H1 (cell line): ENCODE data around the gene ATP6AP1.

Source experiments
- CBX5 ChIP-seq: fragments of 300-800, 300-1000 bp; sonication (generic); IDR thresholded peaks from 2 replicates; pipeline ENCODE4 v1.7.1; 2016; ENCODE audit warnings: antibody characterized with exemption, low read length, low read depth
- CEBPB ChIP-seq: IDR thresholded peaks from 2 replicates; pipeline ENCODE4 v1.6.1; 2012; ENCODE audit warnings: low read depth, low read length
- EGR1 ChIP-seq: IDR thresholded peaks from 2 replicates; pipeline ENCODE4 v1.6.1; 2011; ENCODE audit warnings: low read depth, low read length, borderline replicate concordance
- EZH2 ChIP-seq: fragments of 200-600 bp; sonication (generic); IDR thresholded peaks from 2 replicates; pipeline ENCODE4 v1.7.1; 2012; ENCODE audit warnings: low read depth, mild to moderate bottlenecking, moderate library complexity, low read length, inconsistent platforms; ENCODE audit not compliant: severe bottlenecking
- GTF2F1 ChIP-seq: IDR thresholded peaks from 2 replicates; pipeline ENCODE4 v1.6.1; 2012; ENCODE audit warnings: low read depth, low read length, improper control_type of control experiment, borderline replicate concordance
- POLR2A ChIP-seq, 2 experiments: IDR thresholded peaks; 1 replicate in 1 of 2; 2 replicates in 1 of 2; pipeline ENCODE4 v1.6.1; 2011; ENCODE audit warnings: low read depth in 2 of 2, low read length in 2 of 2, mild to moderate bottlenecking in 2 of 2; ENCODE audit errors: control extremely low read depth in 1 of 2
- SP1 ChIP-seq: IDR thresholded peaks from 2 replicates; pipeline ENCODE4 v1.6.1; 2011; ENCODE audit warnings: low read depth, low read length
- TEAD4 ChIP-seq: IDR thresholded peaks from 2 replicates; pipeline ENCODE4 v1.6.1; 2012; ENCODE audit warnings: low read depth, low read length, inconsistent platforms, mixed read lengths
- TF ChIP-seq, protein P1 (sequence below): IDR thresholded peaks from 2 replicates; pipeline ENCODE4 v1.6.1; 2012; ENCODE audit warnings: inconsistent platforms
- TF ChIP-seq, protein P2 (sequence below): IDR thresholded peaks from 2 replicates; pipeline ENCODE4 v1.6.1; 2011; ENCODE audit warnings: low read depth, mild to moderate bottlenecking, low read length; ENCODE audit not compliant: insufficient read depth
- TF ChIP-seq, protein P3 (sequence below): IDR thresholded peaks from 2 replicates; pipeline ENCODE4 v1.6.1; 2011; ENCODE audit warnings: low read length, improper control_type of control experiment
- TF ChIP-seq, protein P4 (sequence below), 3 experiments: IDR thresholded peaks; 1 replicate in 2 of 3; 2 replicates in 1 of 3; pipeline versions ENCODE4 v1.5.1 to v1.6.1; 2011; ENCODE audit warnings: low read length in 3 of 3, mild to moderate bottlenecking in 3 of 3, inconsistent platforms in 2 of 3, low read depth in 1 of 3, moderate library complexity in 1 of 3; ENCODE audit not compliant: insufficient read depth in 1 of 3; ENCODE audit errors: control extremely low read depth in 1 of 3
- TF ChIP-seq, protein P5 (sequence below): IDR thresholded peaks from 2 replicates; pipeline ENCODE4 v1.6.1; 2012; ENCODE audit warnings: low read length, inconsistent platforms

DNA sequence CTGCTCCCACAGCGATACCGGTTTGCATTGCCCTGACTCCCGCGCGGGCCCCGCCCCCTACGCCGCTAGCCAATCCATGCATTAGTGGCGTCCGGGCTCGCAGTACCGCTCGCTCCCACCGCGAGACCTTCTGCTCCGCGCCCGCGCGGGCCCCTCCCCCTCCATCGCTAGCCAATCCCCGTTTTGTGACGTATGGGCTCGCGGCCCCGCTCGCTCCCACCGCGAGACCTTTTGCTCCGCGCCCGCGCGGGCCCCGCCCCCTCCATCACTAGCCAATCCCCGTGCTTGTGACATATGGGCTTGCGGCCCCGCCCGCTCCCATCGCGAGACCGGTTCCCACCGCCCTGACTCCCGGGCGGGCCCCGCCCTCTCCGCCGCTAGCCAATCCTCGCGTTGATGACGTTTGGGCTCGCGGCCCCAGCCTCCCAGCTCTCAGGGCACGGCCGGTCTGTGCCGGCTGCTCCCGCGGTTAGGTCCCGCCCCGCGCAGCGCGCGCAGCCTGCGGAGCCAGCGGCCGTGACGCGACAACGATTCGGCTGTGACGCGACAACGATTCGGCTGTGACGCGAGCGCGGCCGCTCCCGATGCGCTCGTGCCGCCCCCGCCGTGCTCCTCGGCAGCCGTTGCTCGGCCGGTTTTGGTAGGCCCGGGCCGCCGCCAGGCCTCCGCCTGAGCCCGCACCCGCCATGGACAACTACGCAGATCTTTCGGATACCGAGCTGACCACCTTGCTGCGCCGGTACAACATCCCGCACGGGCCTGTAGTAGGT, 49.5 kb upstream of the ATP6AP1 start, which contains the start of gene EMD:
- TF ChIP-seq SP1 = peak; percentile 16; the same call in 1 of the 2 replicates
- TF ChIP-seq, protein P1, sequence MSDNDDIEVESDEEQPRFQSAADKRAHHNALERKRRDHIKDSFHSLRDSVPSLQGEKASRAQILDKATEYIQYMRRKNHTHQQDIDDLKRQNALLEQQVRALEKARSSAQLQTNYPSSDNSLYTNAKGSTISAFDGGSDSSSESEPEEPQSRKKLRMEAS = peak; percentile 34; the same call in 1 of the 2 replicates
- TF ChIP-seq, protein P2, sequence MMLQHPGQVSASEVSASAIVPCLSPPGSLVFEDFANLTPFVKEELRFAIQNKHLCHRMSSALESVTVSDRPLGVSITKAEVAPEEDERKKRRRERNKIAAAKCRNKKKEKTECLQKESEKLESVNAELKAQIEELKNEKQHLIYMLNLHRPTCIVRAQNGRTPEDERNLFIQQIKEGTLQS = no peak
- TF ChIP-seq, protein P3, sequence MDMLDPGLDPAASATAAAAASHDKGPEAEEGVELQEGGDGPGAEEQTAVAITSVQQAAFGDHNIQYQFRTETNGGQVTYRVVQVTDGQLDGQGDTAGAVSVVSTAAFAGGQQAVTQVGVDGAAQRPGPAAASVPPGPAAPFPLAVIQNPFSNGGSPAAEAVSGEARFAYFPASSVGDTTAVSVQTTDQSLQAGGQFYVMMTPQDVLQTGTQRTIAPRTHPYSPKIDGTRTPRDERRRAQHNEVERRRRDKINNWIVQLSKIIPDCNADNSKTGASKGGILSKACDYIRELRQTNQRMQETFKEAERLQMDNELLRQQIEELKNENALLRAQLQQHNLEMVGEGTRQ = no peak
- peak in 1 of 2 experiments; percentile 40; a peak in 1 of 3 replicates for TF ChIP-seq POLR2A (IDR thresholded peaks at IDR 0.05; ENCODE audit: control extremely low read depth in 1 of 2, low read depth in 2 of 2, low read length in 2 of 2)
- TF ChIP-seq, protein P4, sequence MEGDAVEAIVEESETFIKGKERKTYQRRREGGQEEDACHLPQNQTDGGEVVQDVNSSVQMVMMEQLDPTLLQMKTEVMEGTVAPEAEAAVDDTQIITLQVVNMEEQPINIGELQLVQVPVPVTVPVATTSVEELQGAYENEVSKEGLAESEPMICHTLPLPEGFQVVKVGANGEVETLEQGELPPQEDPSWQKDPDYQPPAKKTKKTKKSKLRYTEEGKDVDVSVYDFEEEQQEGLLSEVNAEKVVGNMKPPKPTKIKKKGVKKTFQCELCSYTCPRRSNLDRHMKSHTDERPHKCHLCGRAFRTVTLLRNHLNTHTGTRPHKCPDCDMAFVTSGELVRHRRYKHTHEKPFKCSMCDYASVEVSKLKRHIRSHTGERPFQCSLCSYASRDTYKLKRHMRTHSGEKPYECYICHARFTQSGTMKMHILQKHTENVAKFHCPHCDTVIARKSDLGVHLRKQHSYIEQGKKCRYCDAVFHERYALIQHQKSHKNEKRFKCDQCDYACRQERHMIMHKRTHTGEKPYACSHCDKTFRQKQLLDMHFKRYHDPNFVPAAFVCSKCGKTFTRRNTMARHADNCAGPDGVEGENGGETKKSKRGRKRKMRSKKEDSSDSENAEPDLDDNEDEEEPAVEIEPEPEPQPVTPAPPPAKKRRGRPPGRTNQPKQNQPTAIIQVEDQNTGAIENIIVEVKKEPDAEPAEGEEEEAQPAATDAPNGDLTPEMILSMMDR (IDR thresholded peaks at IDR 0.05; ENCODE audit: control extremely low read depth in 1 of 3, insufficient read depth in 1 of 3, low read depth in 1 of 3, low read length in 3 of 3) = no peak
- TF ChIP-seq, protein P5, sequence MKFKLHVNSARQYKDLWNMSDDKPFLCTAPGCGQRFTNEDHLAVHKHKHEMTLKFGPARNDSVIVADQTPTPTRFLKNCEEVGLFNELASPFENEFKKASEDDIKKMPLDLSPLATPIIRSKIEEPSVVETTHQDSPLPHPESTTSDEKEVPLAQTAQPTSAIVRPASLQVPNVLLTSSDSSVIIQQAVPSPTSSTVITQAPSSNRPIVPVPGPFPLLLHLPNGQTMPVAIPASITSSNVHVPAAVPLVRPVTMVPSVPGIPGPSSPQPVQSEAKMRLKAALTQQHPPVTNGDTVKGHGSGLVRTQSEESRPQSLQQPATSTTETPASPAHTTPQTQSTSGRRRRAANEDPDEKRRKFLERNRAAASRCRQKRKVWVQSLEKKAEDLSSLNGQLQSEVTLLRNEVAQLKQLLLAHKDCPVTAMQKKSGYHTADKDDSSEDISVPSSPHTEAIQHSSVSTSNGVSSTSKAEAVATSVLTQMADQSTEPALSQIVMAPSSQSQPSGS = no peak
- no peak for TF ChIP-seq CEBPB
- TF ChIP-seq EZH2 = no peak
- no peak for TF ChIP-seq CBX5
- TF ChIP-seq TEAD4 = no peak
- 0 out of 2 replicates have a peak, but pooled peaks have one; percentile 42 for TF ChIP-seq GTF2F1
- peak; percentile 62; the same call in 1 of the 2 replicates for TF ChIP-seq EGR1
